ENCODE results near the gene MRPS22. TPM values are rescaled to one million over a fixed set of nuclear protein-coding genes. Genes with fewer than 3 reads are reported as not detected.

The MRPS22 gene
- total RNA-seq, 1 experiment from 2014 or later: 45.7 TPM

DNA sequence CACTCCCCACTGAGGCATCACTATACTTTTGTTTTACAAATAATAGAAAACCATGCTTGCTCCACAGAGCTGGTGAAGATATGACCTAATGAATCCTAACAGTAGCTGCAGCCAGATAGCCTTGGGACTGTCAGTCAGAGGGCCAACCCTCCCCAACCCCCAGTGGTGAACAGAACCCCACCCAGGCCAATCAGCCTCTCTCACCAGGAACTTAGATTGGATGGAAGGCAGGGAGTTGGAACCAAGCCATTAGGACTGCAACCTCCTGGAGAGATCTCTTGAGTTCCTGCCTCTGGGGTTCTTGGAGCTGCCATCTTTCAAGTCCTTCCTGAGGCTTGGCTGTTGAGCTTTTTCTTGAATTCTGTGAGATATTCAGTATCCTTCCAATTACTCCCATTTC lies 3.0 kb upstream of the MRPS22 start:
- no peak overlapping the region for H2BK12ac ChIP-seq (ENCODE audit: insufficient read length, low read depth, low read length)
- no peak overlapping the region for H4K5ac ChIP-seq (ENCODE audit: insufficient read length, low read depth, low read length)
- H3K14ac ChIP-seq (ENCODE audit: insufficient read depth, low read length): no peak overlapping the region
- no peak for DNase-seq
- H3K27me3 Mint-ChIP-seq (ENCODE audit: low read depth): peaks cover 62% of the 10 kb centered on the region
- no peak overlapping the region for H2BK15ac ChIP-seq (ENCODE audit: low read depth, low read length)
- H3K4ac ChIP-seq (ENCODE audit: low read depth, low read length): no peak overlapping the region
- H3T11ph ChIP-seq (ENCODE audit: low read length): no peak overlapping the region
- no peaks in the 10 kb centered on the region for H3K4me1 ChIP-seq (ENCODE audit: insufficient read depth, low read length)
- no peak overlapping the region for H2BK20ac ChIP-seq (ENCODE audit: low read depth, low read length, poor library complexity, severe bottlenecking)
- H3K27me3 ChIP-seq (ENCODE audit: insufficient read depth, low read length): no peaks in the 10 kb centered on the region
- no peaks in the 10 kb centered on the region for H4K20me1 ChIP-seq (ENCODE audit: control insufficient read depth, insufficient read depth, insufficient read length)
- no peak overlapping the region for H3K27ac ChIP-seq (ENCODE audit: insufficient read length, low read depth, low read length)
- no peak for TF ChIP-seq CTCF (conservative IDR thresholded peaks at IDR 0.05)
- H3K4me3 Mint-ChIP-seq: no peak overlapping the region
- no peaks in the 10 kb centered on the region for H3K79me1 ChIP-seq (ENCODE audit: insufficient read depth, low read depth, low read length, poor library complexity, severe bottlenecking)
- H3K4me2 ChIP-seq (ENCODE audit: insufficient read depth, insufficient read length, low read length): no peak overlapping the region
- peaks cover 0 to 5% of the 10 kb centered on the region in 2 experiments; a peak in 2 of 5 replicates for H3K9me3 Mint-ChIP-seq
- H3K56ac ChIP-seq (ENCODE audit: insufficient read length, low read depth, low read length): no peak overlapping the region
- peaks cover 0 to 5% (median 3%) of the 10 kb centered on the region in 3 experiments; a peak in 1 of 7 replicates for H3K36me3 Mint-ChIP-seq (ENCODE audit: insufficient read depth in 1 of 3, low read depth in 3 of 3)
- no peak overlapping the region for H2AFZ ChIP-seq (ENCODE audit: low read length)
- peaks cover 2% of the 10 kb centered on the region; the same call in 1 of the 2 replicates for H3K79me2 ChIP-seq (ENCODE audit: insufficient read depth, low read length)
- H3K23me2 ChIP-seq (ENCODE audit: insufficient read length, low read depth, low read length, poor library complexity, severe bottlenecking): peaks cover 3% of the 10 kb centered on the region
- H4K91ac ChIP-seq (ENCODE audit: insufficient read length, low read depth, low read length): no peak overlapping the region
- H4K8ac ChIP-seq (replicated peaks; ENCODE audit: insufficient read length, low read depth, low read length): no peak overlapping the region
- H3K18ac ChIP-seq (ENCODE audit: insufficient read length, low read depth, low read length): no peak overlapping the region
- H3K23ac ChIP-seq (ENCODE audit: insufficient read length, low read depth, low read length): no peak overlapping the region
- H3K9me3 ChIP-seq (ENCODE audit: control insufficient read depth, low read depth, low read length): no peaks in the 10 kb centered on the region
- H3K27ac Mint-ChIP-seq: no peak overlapping the region
- peaks cover 0 to 7% of the 10 kb centered on the region in 2 experiments; a peak in 2 of 4 replicates for H3K4me1 Mint-ChIP-seq
- H2AK5ac ChIP-seq (ENCODE audit: insufficient read length, low read length): no peak overlapping the region
- H3K9ac ChIP-seq (ENCODE audit: extremely low read depth, insufficient read length, low read length): no peak overlapping the region
- H2BK5ac ChIP-seq (ENCODE audit: insufficient read length, low read length): no peak overlapping the region
- H2BK120ac ChIP-seq (ENCODE audit: low read depth, low read length, poor library complexity, severe bottlenecking): no peak overlapping the region

All from H9 (cell line).